Pancreas (tissue), 10 donors: ENCODE results near the gene GPI. TPM values are rescaled to one million over a fixed set of nuclear protein-coding genes. Genes with fewer than 3 reads are reported as not detected.
A peak's percentile ranks its signal among the peaks of the same experiment; 100 is the strongest.

ENCODE experiments used
- ATAC-seq, 4 donors: fragments of 200-7000 bp; cut with Tn5 transposase; one replicate each; pipeline versions ENCODE4 v1.8.0 to v1.9.1; 2020; ENCODE audit warnings: mild to moderate bottlenecking in 4 of 4, moderate library complexity in 4 of 4
- DNase-seq, 6 donors: peaks; one replicate each; pipeline ENCODE4 v3.0.0-alpha.2; 2020
- FAIRE-seq: peaks from 2 replicates; lab custom pipeline; 2012; peaks lifted over from hg19 to GRCh38; lab: Jason Lieb, UNC
- H3K27ac ChIP-seq, 4 donors: fragments of 200-600 bp; sonication (generic); 1 replicate in 3 of 4; 2 replicates in 1 of 4; pipeline versions ENCODE4 v1.5.0 to v1.8.0; 2020
- H3K27me3 ChIP-seq, 4 donors: fragments of 200-600 bp; one replicate each; pipeline ENCODE4 v1.8.0; 2021
- H3K36me3 ChIP-seq, 3 donors: fragments of 200-600 bp; sonication (generic) in 1 of 3; one replicate each; pipeline versions ENCODE4 v1.5.0 to v1.8.0; 2020 to 2021
- H3K4me1 ChIP-seq, 3 donors: fragments of 200-600 bp; one replicate each; pipeline ENCODE4 v1.8.0; 2021
- H3K4me3 ChIP-seq, 4 donors: fragments of 200-600 bp; sonication (generic) in 2 of 4; one replicate each; pipeline versions ENCODE4 v1.5.0 to v1.8.0; 2020 to 2021
- H3K9me3 ChIP-seq, 4 donors: fragments of 200-600 bp; one replicate each; pipeline ENCODE4 v1.8.0; 2021
- CTCF ChIP-seq, 4 donors: fragments of 200-600 bp; sonication (generic) in 3 of 4; IDR thresholded peaks; one replicate each; pipeline versions ENCODE4 v1.5.0 to v1.8.0; 2021; ENCODE audit warnings: antibody characterized with exemption in 4 of 4
- WGBS, 2 donors: extraction: QIAGEN DNeasy Blood & Tissue Kit; methylation state at CpG; one replicate each; pipeline ENCODE4 v1.1.7; 2013; 5-methylcytosine and 5-hydroxymethylcytosine counted together
- intact Hi-C, 3 donors: fragments of 100-400 bp; cut with DNase I; formaldehyde crosslinking; loops; one replicate each; pipeline versions ENCODE4 v1.11.1 to v1.14.2; 2022
- polyA plus RNA-seq, 2 donors: library from polyadenylated mRNA; stranded (reverse); fragments of 200-250 nt; gene quantifications; one replicate each; pipeline ENCODE4 v1.2.3, GENCODE V29; 2013
- total RNA-seq, 6 donors: library from RNA; stranded (reverse); fragmentation: NEBNext Ultra II Directional in 4 of 6; extraction: Animal tissue kit (Norgen Biotek cat#: 25700) in 4 of 6; gene quantifications; one replicate each; pipeline versions ENCODE4 v1.2.1 to v1.2.4, GENCODE V29; 2021 to 2023
- donor health status: healthy with polysubstance abuse.
- donor health status: DM: no; HTN: no; CAD: no; lungs with moderate emphysema.
- donor health status: DM: no; HTN: no; CAD: no.
- donor health status: control.
- donor health status: control.
- donor health status: Bipolar disorder and iron deficiency.
- donor health status: DM: yes; HTN: yes; CAD: no.
- donor health status: DM: no; HTN: no; CAD: no.
- donor health status: DM: no; HTN: no; CAD: no.
- donor health status: DM: yes; HTN: yes; CAD: no.

GPI gene
- total and polyA plus RNA-seq, 8 donors, result 50.5 to 119 (median 67.3) TPM

- Histone ChIP-seq H3K4me3 (no peak overlapping the region), H3K9me3 (no peaks in the 10 kb centered on the region), H3K27ac (no peak overlapping the region), H3K4me1 (peaks cover 2 to 6% (median 6%) of the 10 kb centered on the region in 3 donors), H3K36me3 (peaks cover 3 to 30% (median 6%) of the 10 kb centered on the region in 3 donors), H3K27me3 (no peaks in the 10 kb centered on the region)
- intact Hi-C loops, result no loop called here
- 97 to 100% methylated on average over 3 of the region's 3 CpGs for WGBS, 2 donors
- no peak for FAIRE-seq
- no peak for DNase-seq
- TF ChIP-seq CTCF (IDR thresholded peaks at IDR 0.05), result no peak
- ATAC-seq, result no peak
Measured at GRCh38 chr19:34324320-34324719, 40.7 kb upstream of the GPI start.

DNA sequence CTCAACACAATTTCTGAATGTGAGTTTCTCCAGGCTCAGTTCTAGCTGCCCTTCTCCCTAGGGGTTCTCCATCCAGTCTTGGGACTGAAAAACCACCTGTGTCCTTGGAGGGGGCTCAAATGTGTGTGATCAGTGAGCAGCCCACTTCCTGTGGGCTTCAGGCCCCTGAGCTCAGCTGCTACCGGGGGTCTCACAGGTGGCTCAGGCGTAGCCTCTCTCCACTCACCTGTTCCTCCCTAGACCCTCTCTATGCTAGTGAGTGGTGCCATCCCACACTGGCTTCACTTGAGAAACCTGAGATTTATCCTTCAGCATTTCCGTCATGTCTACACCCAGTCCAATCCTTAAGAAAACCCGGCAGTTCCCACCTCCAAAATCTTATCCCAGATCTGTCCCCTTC lies 39.8 kb upstream of the GPI start:
- Histone ChIP-seq H3K4me3 (no peak overlapping the region), H3K27ac (no peak overlapping the region), H3K27me3 (no peaks in the 10 kb centered on the region), H3K9me3 (no peaks in the 10 kb centered on the region), H3K36me3 (peaks cover 3 to 37% (median 10%) of the 10 kb centered on the region in 3 donors), H3K4me1 (peaks cover 2 to 6% (median 6%) of the 10 kb centered on the region in 3 donors)
- ATAC-seq, result no peak
- FAIRE-seq, result no peak
- intact Hi-C loops, result no loop called here
- 91 to 95% methylated on average over 4 of the region's 4 CpGs for WGBS, 2 donors
- TF ChIP-seq CTCF (IDR thresholded peaks at IDR 0.05), result no peak
- no peak for DNase-seq

- no peak for TF ChIP-seq CTCF (IDR thresholded peaks at IDR 0.05)
- H3K36me3 ChIP-seq, result peaks cover 3 to 47% (median 11%) of the 10 kb centered on the region in 3 donors
- H3K27me3 ChIP-seq, result no peaks in the 10 kb centered on the region
- no peak overlapping the region for H3K27ac ChIP-seq
- no peak overlapping the region for H3K4me3 ChIP-seq
- intact Hi-C loops, result no loop called here
- FAIRE-seq (no peak), ATAC-seq (peak in 1 of 4 donors; percentile 18), DNase-seq (no peak)
- no peaks in the 10 kb centered on the region for H3K9me3 ChIP-seq
- H3K4me1 ChIP-seq, result peaks cover 2 to 6% (median 6%) of the 10 kb centered on the region in 3 donors
- WGBS, 2 donors, result 41 to 51% methylated on average over 4 of the region's 4 CpGs
Measured at GRCh38 chr19:34325981-34326787, 38.8 kb upstream of the GPI start.

DNA sequence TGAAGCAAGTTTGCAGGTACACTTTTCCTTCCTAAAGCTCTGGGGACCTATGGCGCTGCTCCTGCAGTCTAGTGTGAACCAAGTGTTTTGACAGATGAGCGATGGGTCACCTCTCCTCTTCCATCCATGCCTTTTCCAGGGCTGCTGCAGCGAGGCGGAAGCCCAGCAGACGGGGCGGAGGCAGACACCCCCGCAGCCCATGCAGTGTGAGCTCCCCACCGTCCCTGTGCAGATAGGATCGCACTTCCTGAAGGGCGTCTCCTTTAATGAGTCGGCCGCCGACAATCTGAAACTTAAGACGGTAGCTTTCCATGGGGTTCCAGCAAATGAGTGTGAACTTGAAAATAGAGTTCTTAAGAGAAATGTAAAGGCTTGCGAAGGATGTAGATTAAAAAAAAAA lies 37.1 kb upstream of the GPI start:
- ATAC-seq, result no peak
- 93 to 96% methylated on average over 15 of the region's 15 CpGs for WGBS, 2 donors

More for the DNA sequence above, 37.1 kb upstream of the GPI start:
- TF ChIP-seq CTCF (IDR thresholded peaks at IDR 0.05), result no peak
- peaks cover 6 to 50% (median 11%) of the 10 kb centered on the region in 3 donors for H3K36me3 ChIP-seq
- H3K4me3 ChIP-seq, result no peak overlapping the region
- intact Hi-C loops, result no loop called here
- DNase-seq, result no peak
- H3K9me3 ChIP-seq, result no peaks in the 10 kb centered on the region
- no peaks in the 10 kb centered on the region for H3K27me3 ChIP-seq
- peaks cover 2 to 6% (median 6%) of the 10 kb centered on the region in 3 donors for H3K4me1 ChIP-seq
- no peak overlapping the region for H3K27ac ChIP-seq
- no peak for FAIRE-seq
